Measurements from ENCODE around the gene TMEM59.
"Not testable (repeated sequence)": the region's sequence is repeated elsewhere in the genome, so short reads cannot be mapped to it uniquely, and the experiment has no call there.

The TMEM59 gene

DNA sequence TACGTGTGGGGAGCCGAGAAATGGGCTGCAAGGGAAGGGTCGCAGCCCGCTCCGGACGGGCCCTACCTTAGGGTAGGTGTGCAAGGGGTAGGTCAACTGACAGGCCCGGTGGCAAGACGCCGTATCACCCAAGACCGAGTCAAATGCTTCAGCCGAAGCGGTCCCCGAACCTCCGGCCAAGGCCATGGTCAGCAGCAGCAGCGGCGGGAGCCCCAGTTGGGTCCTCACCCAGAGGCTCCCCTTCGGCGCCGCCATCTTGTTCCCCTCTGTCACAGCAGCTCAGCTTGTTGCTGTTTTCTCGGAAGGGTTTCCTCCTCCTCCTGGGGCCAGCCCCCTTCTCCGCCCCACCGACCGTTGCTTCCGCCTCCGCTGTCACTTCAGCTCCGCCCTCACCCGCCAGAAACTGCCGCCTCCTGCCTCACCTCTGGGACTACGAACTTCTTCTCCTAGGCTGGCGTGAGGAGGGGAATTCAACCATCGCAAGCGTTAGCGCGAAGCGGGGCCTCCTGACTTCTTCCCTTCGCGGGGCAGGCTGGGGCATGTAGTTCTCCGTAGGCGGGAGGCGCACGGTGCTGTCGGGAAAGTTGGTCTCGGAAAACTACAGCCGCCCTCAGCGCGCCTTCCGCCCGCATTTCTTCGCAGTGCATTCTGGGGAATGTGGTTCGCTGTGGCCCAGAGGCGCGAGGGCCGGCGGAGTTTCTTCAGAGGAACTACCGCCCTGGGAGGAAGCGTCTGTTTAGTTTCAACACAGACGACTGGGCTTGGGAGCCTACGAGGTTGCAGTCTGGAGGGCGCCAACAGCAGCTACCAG, at the start of gene TMEM59, which contains the start of gene TCEANC2:
TSS of gene TMEM59 (minus strand) at position 271 of the 811 bp plus-strand sequence. CDS start at position 255, 16 bp downstream.
TSS of gene TCEANC2 (plus strand) at position 675 of the 811 bp plus-strand sequence. CDS start 815 bp downstream, outside the sequence.
- H3K27ac ChIP-seq = peak within 1 kb of the TSS; percentile 83
- TF ChIP-seq, protein P1, sequence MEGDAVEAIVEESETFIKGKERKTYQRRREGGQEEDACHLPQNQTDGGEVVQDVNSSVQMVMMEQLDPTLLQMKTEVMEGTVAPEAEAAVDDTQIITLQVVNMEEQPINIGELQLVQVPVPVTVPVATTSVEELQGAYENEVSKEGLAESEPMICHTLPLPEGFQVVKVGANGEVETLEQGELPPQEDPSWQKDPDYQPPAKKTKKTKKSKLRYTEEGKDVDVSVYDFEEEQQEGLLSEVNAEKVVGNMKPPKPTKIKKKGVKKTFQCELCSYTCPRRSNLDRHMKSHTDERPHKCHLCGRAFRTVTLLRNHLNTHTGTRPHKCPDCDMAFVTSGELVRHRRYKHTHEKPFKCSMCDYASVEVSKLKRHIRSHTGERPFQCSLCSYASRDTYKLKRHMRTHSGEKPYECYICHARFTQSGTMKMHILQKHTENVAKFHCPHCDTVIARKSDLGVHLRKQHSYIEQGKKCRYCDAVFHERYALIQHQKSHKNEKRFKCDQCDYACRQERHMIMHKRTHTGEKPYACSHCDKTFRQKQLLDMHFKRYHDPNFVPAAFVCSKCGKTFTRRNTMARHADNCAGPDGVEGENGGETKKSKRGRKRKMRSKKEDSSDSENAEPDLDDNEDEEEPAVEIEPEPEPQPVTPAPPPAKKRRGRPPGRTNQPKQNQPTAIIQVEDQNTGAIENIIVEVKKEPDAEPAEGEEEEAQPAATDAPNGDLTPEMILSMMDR (IDR thresholded peaks at IDR 0.05) = no peak

- no peak for TF ChIP-seq ZFX (IDR thresholded peaks at IDR 0.05; ENCODE audit: borderline replicate concordance)
- TF ChIP-seq, protein P1 (IDR thresholded peaks at IDR 0.05) = no peak
These were observed 47.5 kb upstream of the TMEM59 start for GRCh38 chr1:54100500-54100899.

GRCh38 chr1:54099061-54099610, 46.1 kb upstream of the TMEM59 start:
- TF ChIP-seq ZFX (IDR thresholded peaks at IDR 0.05; ENCODE audit: borderline replicate concordance) = no peak
- TF ChIP-seq, protein P1 (IDR thresholded peaks at IDR 0.05) = no peak
- H3K27ac ChIP-seq = no peak overlapping the region

More at GRCh38 chr1:54100500-54100899, 47.5 kb upstream of the TMEM59 start:
- no peak overlapping the region for H3K27ac ChIP-seq

- no peak overlapping the region for H3K27ac ChIP-seq
- TF ChIP-seq, protein P1 (IDR thresholded peaks at IDR 0.05) = no peak
- TF ChIP-seq ZFX (IDR thresholded peaks at IDR 0.05; ENCODE audit: borderline replicate concordance) = no peak
These were observed 43.9 kb upstream of the TMEM59 start for GRCh38 chr1:54096877-54097240.

DNA sequence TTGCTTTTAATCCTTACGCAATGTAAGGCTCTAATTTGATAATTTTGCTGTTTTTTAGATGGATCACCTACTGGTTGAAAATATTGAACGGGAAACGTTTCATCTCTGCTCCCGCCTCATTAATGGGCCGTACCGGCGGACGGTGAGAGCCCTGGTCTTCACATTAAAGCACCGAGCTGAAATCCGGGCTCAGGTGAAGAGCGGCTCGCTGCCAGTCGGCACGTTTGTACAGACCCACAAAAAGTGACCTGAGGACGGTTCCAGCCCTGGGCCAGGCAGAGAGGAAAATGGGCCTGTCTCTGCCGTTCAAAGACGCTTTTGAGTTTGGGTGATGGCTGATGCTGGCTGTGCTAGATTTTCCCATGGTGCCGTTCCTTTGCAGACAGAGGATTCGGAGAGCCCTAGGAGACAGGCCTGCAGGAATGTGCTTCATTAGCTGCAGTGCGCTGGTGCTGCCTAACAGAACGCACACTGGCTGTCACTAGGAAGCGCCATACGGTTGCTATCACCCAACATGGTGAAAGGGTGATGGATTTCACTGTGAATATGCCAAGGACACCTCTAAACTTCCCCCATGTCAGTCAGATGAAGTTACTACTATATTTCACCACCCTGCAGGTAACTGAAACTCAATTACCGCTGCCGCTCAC, 43.3 kb upstream of the TMEM59 start:
- TF ChIP-seq ZFX (IDR thresholded peaks at IDR 0.05; ENCODE audit: borderline replicate concordance) = no peak
- TF ChIP-seq, protein P1 (IDR thresholded peaks at IDR 0.05) = no peak

DNA sequence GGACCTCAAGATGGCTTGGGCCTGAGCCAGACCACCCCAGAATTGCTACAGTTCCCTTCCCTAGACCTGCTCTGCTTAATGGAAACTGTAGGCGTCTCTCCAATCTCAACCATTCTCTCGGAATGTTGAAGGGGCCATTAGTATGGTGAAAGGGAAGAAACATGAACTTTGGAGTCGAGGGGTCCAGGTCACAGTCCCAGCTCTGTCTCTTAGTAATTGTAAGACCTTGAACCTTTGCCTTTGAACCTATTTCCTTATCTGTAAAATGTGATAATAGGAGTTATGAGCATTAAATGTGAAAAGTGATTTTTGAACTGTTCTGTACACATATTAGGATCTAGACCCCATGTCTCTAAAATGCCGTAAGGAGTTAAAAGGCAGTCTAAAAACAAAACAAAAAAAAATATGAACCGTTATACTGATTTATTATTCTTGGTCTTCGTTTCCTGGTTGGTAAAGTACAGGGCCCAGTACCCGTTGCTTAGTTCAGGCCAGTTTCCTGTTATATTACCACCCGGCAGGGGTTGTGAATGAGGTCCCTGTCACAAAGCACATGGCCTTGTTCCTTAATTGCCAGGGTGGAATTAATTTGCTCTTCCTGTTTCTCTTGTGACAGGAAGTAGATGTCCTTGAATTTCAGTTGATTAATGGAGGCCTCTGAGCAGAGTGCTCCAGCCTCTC, 42.7 kb upstream of the TMEM59 start:
- H3K27ac ChIP-seq = no peak overlapping the region
- no peak for TF ChIP-seq ZFX (IDR thresholded peaks at IDR 0.05; ENCODE audit: borderline replicate concordance)
- TF ChIP-seq, protein P1 (IDR thresholded peaks at IDR 0.05) = no peak

More for the DNA sequence above, 43.3 kb upstream of the TMEM59 start:
- H3K27ac ChIP-seq = no peak overlapping the region

DNA sequence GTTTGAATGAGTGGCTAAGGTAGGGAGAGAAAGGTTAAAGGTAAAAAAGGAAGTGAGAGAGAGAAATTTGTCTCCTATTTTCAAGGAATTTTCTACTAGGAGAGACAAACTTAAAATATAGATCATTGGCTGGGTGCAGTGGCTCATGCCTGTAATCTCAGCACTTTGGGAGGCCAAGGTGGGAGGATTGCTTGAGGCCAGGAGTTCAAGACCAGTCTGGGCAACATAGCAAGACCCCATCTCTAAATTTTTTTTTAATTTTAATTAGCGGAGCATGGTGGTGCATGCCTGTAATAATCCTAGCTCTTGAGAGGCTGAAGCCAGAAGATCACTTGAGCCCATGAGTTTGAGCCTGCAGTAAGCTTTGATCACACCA, 41.7 kb upstream of the TMEM59 start:
- H3K27ac ChIP-seq = not testable (repeated sequence)
